Sigmoid colon (tissue), 7 donors: ENCODE results near the gene FABP3. TPM values are rescaled to one million over a fixed set of nuclear protein-coding genes. Genes with fewer than 3 reads are reported as not detected.

Experiments used
- DNase-seq: peaks from one replicate; pipeline ENCODE4 v3.0.0-alpha.2; 2019
- H3K27ac ChIP-seq, 4 donors: fragments of 200-600 bp; sonication (generic); one replicate each; pipeline ENCODE4 v1.5.1; 2016 to 2019; ENCODE audit warnings: mild to moderate bottlenecking in 1 of 4
- H3K27me3 ChIP-seq, 3 donors: fragments of 200-600 bp; sonication (generic); one replicate each; pipeline ENCODE4 v1.5.1; 2019; ENCODE audit warnings: mild to moderate bottlenecking in 1 of 3
- H3K36me3 ChIP-seq, 4 donors: fragments of 200-600 bp; sonication (generic); one replicate each; pipeline ENCODE4 v1.5.1; 2016 to 2019
- H3K4me1 ChIP-seq, 4 donors: fragments of 200-600 bp; sonication (generic); one replicate each; pipeline ENCODE4 v1.5.1; 2017 to 2019
- H3K4me3 ChIP-seq, 4 donors: fragments of 200-600 bp; sonication (generic); one replicate each; pipeline ENCODE4 v1.5.1; 2017 to 2019; ENCODE audit warnings: mild to moderate bottlenecking in 2 of 4, moderate library complexity in 1 of 4
- H3K9me3 ChIP-seq, 4 donors: fragments of 200-600 bp in 3 of 4; sonication (generic) in 3 of 4; one replicate each; pipeline versions ENCODE4 v1.5.1 to v1.6.1; 2013 to 2019
- CTCF ChIP-seq, 4 experiments: fragments of 450-650 bp in 3 of 4; fragments of 200-600 bp in 1 of 4; IDR thresholded peaks; one replicate each; pipeline ENCODE4 v1.5.1; 2016 to 2019; ENCODE audit warnings: antibody characterized with exemption in 4 of 4, mild to moderate bottlenecking in 3 of 4, moderate library complexity in 2 of 4
- EP300 ChIP-seq, 4 donors: sonication (generic); formaldehyde crosslinking; IDR thresholded peaks; one replicate each; pipeline ENCODE4 v1.6.1; 2017; ENCODE audit warnings: antibody characterized with exemption in 4 of 4
- POLR2A ChIP-seq, 2 donors: fragments of 450-650 bp; IDR thresholded peaks; one replicate each; pipeline ENCODE4 v1.6.1; 2016; ENCODE audit warnings: antibody characterized with exemption in 2 of 2, mild to moderate bottlenecking in 2 of 2, moderate library complexity in 2 of 2
- POLR2AphosphoS5 ChIP-seq, 4 donors: sonication (generic); formaldehyde crosslinking; IDR thresholded peaks; one replicate each; pipeline ENCODE4 v1.6.1; 2017; ENCODE audit warnings: antibody characterized with exemption in 4 of 4
- WGBS, 2 donors: extraction: QIAGEN DNeasy Blood & Tissue Kit; methylation state at CpG; one replicate each; pipeline ENCODE4 v1.1.7; 2013; 5-methylcytosine and 5-hydroxymethylcytosine counted together
- intact Hi-C: fragments of 100-400 bp; cut with DNase I; formaldehyde crosslinking; loops from one replicate; pipeline ENCODE4 v1.15.1; 2023
- polyA plus RNA-seq, 3 donors: library from polyadenylated mRNA; stranded (reverse); fragments of 200-250 nt; gene quantifications; one replicate each; pipeline ENCODE4 v1.2.3, GENCODE V29; 2013
- total RNA-seq, 4 donors: library from RNA; depleted of rRNA; stranded (reverse); fragments of >200 nt; gene quantifications; one replicate each; pipeline ENCODE4 v1.1.0, GENCODE V29; 2016
- donor health status: healthy with polysubstance abuse.
- donor health status: Bipolar disorder and iron deficiency.
- donor health status: healthy.

Gene FABP3
- total and polyA plus RNA-seq, 7 donors: 6.4 to 31.2 (median 16.4) TPM

DNA sequence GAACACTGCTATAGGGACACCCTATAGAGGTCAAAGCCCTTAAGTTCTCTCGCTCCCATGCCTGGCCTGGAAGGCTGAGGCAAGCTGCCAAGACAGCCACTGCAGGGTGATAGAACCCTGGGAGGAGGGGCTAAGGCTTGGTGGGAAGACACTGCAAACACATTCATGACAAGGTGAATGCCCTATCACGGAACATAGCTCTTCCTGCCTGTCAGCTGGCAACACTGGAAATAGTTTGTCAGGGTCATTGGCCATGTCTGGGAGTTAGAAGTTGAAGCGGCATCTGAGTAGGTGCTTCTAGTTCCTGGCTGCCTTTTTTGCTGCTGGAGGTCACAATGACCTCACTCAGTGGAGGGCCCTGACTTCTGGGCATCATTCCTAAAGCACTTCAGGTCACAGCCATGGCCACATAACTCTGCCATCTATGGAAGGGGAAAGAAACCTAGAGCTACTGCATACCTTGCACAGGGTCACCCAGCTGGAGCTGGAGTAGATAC, 4.2 kb downstream of the FABP3 start:
- peak overlapping the region in 2 of 4 donors; percentile 25 to 40 for H3K27ac ChIP-seq

GRCh38 chr1:31366796-31367195, 6.1 kb downstream of the FABP3 start:
- H3K4me3 ChIP-seq: no peak overlapping the region
- WGBS, 2 donors: 64 to 85% methylated on average over 2 of the region's 2 CpGs
- no peaks in the 10 kb centered on the region for H3K27me3 ChIP-seq
- TF ChIP-seq POLR2A (IDR thresholded peaks at IDR 0.05) (no peak), POLR2AphosphoS5 (IDR thresholded peaks at IDR 0.05) (no peak), CTCF (IDR thresholded peaks at IDR 0.05) (no peak), EP300 (IDR thresholded peaks at IDR 0.05) (no peak)
- H3K9me3 ChIP-seq: no peaks in the 10 kb centered on the region
- no peak for DNase-seq
- intact Hi-C loops: no loop called here
- peaks cover 0 to 25% (median 8%) of the 10 kb centered on the region in 4 donors for H3K36me3 ChIP-seq
- H3K4me1 ChIP-seq: peaks cover 0 to 41% (median 15%) of the 10 kb centered on the region in 4 donors
- H3K27ac ChIP-seq: no peak overlapping the region

More for the DNA sequence above, 4.2 kb downstream of the FABP3 start:
- TF ChIP-seq POLR2A (IDR thresholded peaks at IDR 0.05) (no peak), EP300 (IDR thresholded peaks at IDR 0.05) (no peak), POLR2AphosphoS5 (IDR thresholded peaks at IDR 0.05) (no peak)
- peaks cover 0 to 44% (median 33%) of the 10 kb centered on the region in 4 donors for H3K4me1 ChIP-seq
- peaks cover 0 to 25% (median 7%) of the 10 kb centered on the region in 4 donors for H3K36me3 ChIP-seq
- H3K27me3 ChIP-seq: no peaks in the 10 kb centered on the region
- H3K4me3 ChIP-seq: no peak overlapping the region
- DNase-seq: no peak
- WGBS, 2 donors: 70 to 86% methylated on average over 3 of the region's 3 CpGs
- no peaks in the 10 kb centered on the region for H3K9me3 ChIP-seq
- intact Hi-C loops: no loop called here

GRCh38 chr1:31364561-31365250, 8.2 kb downstream of the FABP3 start:
- TF ChIP-seq POLR2AphosphoS5 (IDR thresholded peaks at IDR 0.05) (no peak), POLR2A (IDR thresholded peaks at IDR 0.05) (no peak), EP300 (IDR thresholded peaks at IDR 0.05) (no peak), CTCF (IDR thresholded peaks at IDR 0.05) (no peak)
- no peaks in the 10 kb centered on the region for H3K9me3 ChIP-seq
- WGBS, 2 donors: 94% methylated on average over 3 of the region's 3 CpGs
- H3K36me3 ChIP-seq: peaks cover 0 to 37% (median 9%) of the 10 kb centered on the region in 4 donors
- no peak overlapping the region for H3K4me3 ChIP-seq
- no peaks in the 10 kb centered on the region for H3K27me3 ChIP-seq
- H3K4me1 ChIP-seq: peaks cover 0 to 39% (median 12%) of the 10 kb centered on the region in 4 donors
- DNase-seq: no peak
- H3K27ac ChIP-seq: peak overlapping the region in 1 of 4 donors; percentile 31
- intact Hi-C loops: no loop called here

GRCh38 chr1:31362032-31362431, 10.8 kb downstream of the FABP3 start:
- no peak for DNase-seq
- no peaks in the 10 kb centered on the region for H3K27me3 ChIP-seq
- TF ChIP-seq POLR2AphosphoS5 (IDR thresholded peaks at IDR 0.05): no peak
- TF ChIP-seq CTCF (IDR thresholded peaks at IDR 0.05): no peak
- no peak for TF ChIP-seq POLR2A (IDR thresholded peaks at IDR 0.05)
- TF ChIP-seq EP300 (IDR thresholded peaks at IDR 0.05): no peak
- H3K9me3 ChIP-seq: no peaks in the 10 kb centered on the region
- H3K4me1 ChIP-seq: peaks cover 0 to 24% (median 0%) of the 10 kb centered on the region in 4 donors
- intact Hi-C loops: no loop called here
- H3K27ac ChIP-seq: peak overlapping the region in 2 of 4 donors; percentile 57 to 59
- H3K36me3 ChIP-seq: peaks cover 0 to 42% (median 9%) of the 10 kb centered on the region in 4 donors
- H3K4me3 ChIP-seq: no peak overlapping the region
- WGBS, 2 donors: 91 to 95% methylated on average over 3 of the region's 3 CpGs

DNA sequence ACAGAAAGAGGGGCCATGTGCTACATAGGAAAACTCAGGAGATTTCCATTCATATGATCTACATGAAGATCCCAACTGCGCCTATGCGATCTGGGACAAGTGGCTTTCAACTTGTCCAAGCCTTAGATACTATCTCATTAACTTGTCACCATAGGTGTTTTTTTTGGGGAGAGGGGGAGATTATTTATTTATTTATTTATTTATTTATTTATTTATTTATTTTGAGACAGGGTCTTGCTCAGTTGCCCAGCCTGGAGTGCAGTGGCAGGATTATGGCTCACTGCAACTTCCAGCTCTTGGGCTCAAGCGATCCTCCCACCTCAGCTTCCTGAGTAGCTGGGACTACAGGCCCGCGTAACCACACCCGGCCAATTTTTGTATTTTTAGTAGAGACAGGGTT, 11.3 kb downstream of the FABP3 start:
- Histone ChIP-seq H3K27me3 (no peaks in the 10 kb centered on the region), H3K4me1 (peaks cover 0 to 24% (median 0%) of the 10 kb centered on the region in 4 donors), H3K36me3 (peaks cover 0 to 46% (median 8%) of the 10 kb centered on the region in 4 donors), H3K4me3 (no peak overlapping the region), H3K27ac (peak overlapping the region in 2 of 4 donors; percentile 57 to 59), H3K9me3 (no peaks in the 10 kb centered on the region)
- intact Hi-C loops: no loop called here
- TF ChIP-seq POLR2A (IDR thresholded peaks at IDR 0.05) (no peak), CTCF (IDR thresholded peaks at IDR 0.05) (no peak), EP300 (IDR thresholded peaks at IDR 0.05) (no peak), POLR2AphosphoS5 (IDR thresholded peaks at IDR 0.05) (no peak)
- DNase-seq: no peak
- WGBS, 2 donors: 97 to 99% methylated on average over 6 of the region's 6 CpGs
